Nephron (organoid): ENCODE results near the gene MT1H.
"Not testable (repeated sequence)": the region's sequence is repeated elsewhere in the genome, so short reads cannot be mapped to it uniquely, and the experiment has no call there.

Source experiments
- H3K27ac Mint-ChIP-seq, 3 experiments: 2 replicates each; pipeline ENCODE4 v1.8.0; 2020; ENCODE audit warnings: mixed read lengths in 3 of 3, mild to moderate bottlenecking in 2 of 3, moderate library complexity in 1 of 3
- H3K27me3 Mint-ChIP-seq: 2 replicates; pipeline ENCODE4 v1.8.0; 2021; ENCODE audit warnings: low read depth, mild to moderate bottlenecking, moderate library complexity, mixed read lengths
- H3K36me3 Mint-ChIP-seq: 2 replicates; pipeline ENCODE4 v1.8.0; 2020; ENCODE audit warnings: low read depth, mixed read lengths
- H3K4me1 Mint-ChIP-seq: 2 replicates; pipeline ENCODE4 v1.8.0; 2020; ENCODE audit warnings: mixed read lengths
- H3K4me3 Mint-ChIP-seq, 3 experiments: 2 replicates each; pipeline ENCODE4 v1.8.0; 2020; ENCODE audit warnings: mild to moderate bottlenecking in 3 of 3, mixed read lengths in 3 of 3, moderate library complexity in 2 of 3
- H3K9me3 Mint-ChIP-seq: 2 replicates; pipeline ENCODE4 v1.8.0; 2020; ENCODE audit warnings: mixed read lengths
- TF ChIP-seq, protein P1 (sequence below), 3 experiments: fragments of 200-600 bp; sonication (generic); IDR thresholded peaks; one replicate each; pipeline ENCODE4 v1.5.0; 2021; ENCODE audit warnings: antibody characterized with exemption in 3 of 3; ENCODE audit not compliant: unreplicated experiment in 3 of 3

Gene MT1H

DNA sequence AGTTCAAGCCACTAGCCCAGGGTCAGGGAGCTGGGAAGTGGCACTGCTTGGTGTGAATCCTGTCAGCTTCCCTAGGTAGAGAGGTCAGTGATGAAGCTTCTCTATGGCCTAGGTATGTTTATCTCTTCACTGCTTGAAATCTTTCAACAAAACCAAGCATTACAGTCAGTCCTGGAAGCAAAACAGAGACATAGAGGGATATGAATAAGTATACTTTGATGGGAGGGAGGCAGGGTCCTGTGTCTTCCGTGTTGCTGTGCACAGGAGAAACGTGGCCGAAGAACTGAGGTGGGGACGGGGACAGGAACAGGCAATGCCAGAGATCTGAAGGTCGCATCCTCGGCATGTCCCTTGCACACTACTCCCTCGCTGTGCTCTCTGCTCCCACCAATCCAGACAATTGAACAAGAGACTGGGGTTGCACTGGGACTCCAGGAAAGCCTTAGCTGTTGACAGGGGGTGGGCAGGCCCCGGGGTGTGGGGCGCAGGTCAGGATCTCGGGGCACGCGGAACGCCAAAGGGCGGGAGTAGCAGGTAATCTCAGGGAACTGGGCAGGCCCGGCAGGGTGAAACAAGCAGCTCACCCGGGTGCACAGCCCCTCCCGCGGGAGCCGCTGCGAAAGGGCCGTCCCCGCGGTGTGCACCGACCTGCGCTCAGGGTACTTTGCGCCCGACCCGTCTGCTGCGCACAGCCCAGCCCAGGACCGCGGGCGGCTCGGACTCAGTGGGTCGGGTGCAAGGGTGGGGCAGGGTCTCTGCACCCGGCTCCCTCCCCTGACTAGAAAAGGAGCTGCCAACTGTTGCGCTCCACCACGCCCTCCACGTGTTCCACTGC lies at the start of gene MT1H:
Gene MT1H, plus strand, starts transcription at position 810 of the 835 bp plus-strand sequence. CDS start 71 bp downstream, outside the sequence.
- Mint-ChIP-seq H3K4me3 (peak within 1 kb of the TSS; percentile 20 to 69 (median 68)), H3K36me3 (no peaks in the 10 kb centered on the region), H3K27me3 (peaks cover 100% of the 10 kb centered on the region), H3K9me3 (no peaks in the 10 kb centered on the region), H3K4me1 (peaks cover 10% of the 10 kb centered on the region), H3K27ac (peak within 1 kb of the TSS in 1 of 3 experiments; percentile 67)
- TF ChIP-seq, protein P1, sequence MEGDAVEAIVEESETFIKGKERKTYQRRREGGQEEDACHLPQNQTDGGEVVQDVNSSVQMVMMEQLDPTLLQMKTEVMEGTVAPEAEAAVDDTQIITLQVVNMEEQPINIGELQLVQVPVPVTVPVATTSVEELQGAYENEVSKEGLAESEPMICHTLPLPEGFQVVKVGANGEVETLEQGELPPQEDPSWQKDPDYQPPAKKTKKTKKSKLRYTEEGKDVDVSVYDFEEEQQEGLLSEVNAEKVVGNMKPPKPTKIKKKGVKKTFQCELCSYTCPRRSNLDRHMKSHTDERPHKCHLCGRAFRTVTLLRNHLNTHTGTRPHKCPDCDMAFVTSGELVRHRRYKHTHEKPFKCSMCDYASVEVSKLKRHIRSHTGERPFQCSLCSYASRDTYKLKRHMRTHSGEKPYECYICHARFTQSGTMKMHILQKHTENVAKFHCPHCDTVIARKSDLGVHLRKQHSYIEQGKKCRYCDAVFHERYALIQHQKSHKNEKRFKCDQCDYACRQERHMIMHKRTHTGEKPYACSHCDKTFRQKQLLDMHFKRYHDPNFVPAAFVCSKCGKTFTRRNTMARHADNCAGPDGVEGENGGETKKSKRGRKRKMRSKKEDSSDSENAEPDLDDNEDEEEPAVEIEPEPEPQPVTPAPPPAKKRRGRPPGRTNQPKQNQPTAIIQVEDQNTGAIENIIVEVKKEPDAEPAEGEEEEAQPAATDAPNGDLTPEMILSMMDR (IDR thresholded peaks at IDR 0.05; ENCODE audit: unreplicated experiment in 3 of 3), result no peak

DNA sequence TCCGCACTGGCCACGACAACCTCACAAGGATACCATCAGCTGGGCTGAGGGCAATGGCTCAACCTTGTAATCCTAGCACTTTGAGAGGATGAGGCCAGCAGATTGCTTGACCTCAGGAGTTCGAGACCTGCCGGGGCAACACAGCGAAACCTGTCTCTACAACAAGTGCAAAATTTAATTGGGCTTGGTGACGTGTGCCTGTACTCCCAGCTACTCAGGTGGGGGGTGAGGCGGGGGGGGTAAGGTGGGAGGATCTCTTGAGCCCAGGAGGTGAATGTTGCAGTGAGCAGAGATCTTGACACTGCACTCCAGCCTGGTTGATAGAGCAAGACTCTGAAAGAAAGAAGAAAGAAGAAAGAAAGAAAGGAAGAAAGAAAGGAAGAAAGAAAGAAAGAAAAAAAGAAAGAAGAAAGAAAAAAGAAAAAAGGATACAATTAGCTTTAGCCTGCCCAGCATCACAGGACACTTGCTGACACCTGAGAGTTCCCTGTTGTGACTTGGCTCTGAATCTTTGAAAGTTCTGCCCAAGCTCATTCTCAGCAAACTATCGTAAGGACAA lies 49.2 kb upstream of the MT1H start:
- Mint-ChIP-seq H3K36me3 (no peaks in the 10 kb centered on the region), H3K4me3 (no peak overlapping the region), H3K27ac (no peak overlapping the region), H3K27me3 (peaks cover 97% of the 10 kb centered on the region), H3K4me1 (peaks cover 5% of the 10 kb centered on the region), H3K9me3 (no peaks in the 10 kb centered on the region)
- TF ChIP-seq, protein P1 (IDR thresholded peaks at IDR 0.05; ENCODE audit: unreplicated experiment in 3 of 3), result no peak

DNA sequence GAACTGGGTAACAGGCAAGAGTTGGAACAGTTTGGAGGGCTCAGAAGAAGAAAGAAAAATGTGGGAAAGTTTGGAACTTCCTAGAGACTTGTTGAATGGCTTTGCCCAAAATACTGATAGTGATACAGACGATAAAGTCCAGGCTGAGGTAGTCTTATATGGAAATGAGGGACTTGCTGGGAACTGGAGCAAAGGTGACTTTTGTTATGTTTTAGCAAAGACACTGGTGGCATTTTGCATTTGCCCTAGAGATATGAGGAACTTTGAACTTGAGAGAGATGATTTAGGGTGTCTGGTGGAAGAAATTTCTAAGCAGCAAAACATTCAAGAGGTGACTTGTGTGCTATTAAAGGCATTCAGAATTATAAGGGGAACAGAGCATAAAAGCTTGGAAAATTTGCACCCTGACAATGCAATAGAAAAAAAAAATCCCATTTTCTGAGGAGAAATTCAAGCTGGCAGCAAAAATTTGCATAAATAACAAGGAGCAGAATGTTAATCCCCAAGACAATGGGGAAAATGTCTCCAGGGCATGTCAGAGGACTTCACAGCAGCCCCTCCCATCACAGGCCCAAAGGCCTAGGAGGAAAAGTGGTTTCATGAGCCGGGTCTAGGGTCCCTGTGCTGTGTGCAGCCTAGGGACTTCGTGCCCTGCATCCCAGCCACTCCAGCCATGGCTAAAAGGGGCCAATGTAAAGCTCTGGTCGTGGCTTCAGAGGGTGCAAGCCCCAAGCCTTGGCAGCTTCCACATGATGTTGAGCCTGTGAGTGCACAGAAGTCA lies 47.8 kb upstream of the MT1H start:
- Mint-ChIP-seq H3K27ac (peak overlapping the region in 1 of 3 experiments; percentile 30), H3K4me1 (peaks cover 10% of the 10 kb centered on the region), H3K27me3 (peaks cover 98% of the 10 kb centered on the region), H3K4me3 (peak overlapping the region in 2 of 3 experiments; percentile 14 to 28)
- H3K36me3 Mint-ChIP-seq, H3K9me3 Mint-ChIP-seq: not testable (repeated sequence)

DNA sequence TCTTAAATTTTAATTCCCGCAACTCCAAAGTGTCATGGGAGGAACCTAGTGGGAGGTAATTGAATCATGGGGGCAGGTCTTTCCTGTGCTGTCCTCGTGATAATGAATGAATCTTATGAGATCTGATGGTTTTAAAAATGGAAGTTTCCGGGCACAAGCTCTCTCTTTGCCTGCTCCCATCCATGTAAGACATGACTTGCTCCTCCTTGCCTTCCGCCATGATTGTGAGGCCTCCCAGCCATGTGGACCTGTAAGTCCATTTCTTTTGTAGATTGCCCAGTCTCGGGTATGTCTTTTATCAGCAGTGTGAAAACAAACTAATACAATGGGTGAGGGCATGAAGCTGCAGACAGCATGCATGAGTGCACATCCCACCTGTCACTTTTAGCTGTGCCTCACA lies 46.4 kb upstream of the MT1H start:
- H3K4me3 Mint-ChIP-seq, H3K9me3 Mint-ChIP-seq, H3K36me3 Mint-ChIP-seq, H3K4me1 Mint-ChIP-seq, H3K27ac Mint-ChIP-seq: not testable (repeated sequence)
- H3K27me3 Mint-ChIP-seq, result peaks cover 94% of the 10 kb centered on the region

DNA sequence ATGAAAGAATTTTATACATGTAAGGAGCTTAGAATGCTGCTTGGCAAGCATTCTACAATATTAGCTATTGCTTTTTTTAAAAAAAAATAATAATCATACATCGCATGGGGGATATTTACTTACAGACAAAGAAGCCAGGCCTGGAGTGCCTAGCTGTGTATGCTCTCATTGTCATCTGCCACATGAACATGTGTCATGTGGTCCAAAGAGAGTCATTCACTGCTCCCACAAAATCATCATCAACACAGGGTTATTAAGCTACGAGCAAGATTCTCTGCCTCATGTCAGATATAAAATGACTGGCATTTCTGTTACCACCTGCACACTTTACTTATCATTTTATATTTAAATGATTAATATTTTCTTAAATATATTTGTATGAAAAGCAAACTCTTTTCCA lies 46.0 kb upstream of the MT1H start:
- Mint-ChIP-seq H3K27ac (no peak overlapping the region), H3K36me3 (no peaks in the 10 kb centered on the region), H3K4me3 (no peak overlapping the region), H3K9me3 (no peaks in the 10 kb centered on the region), H3K4me1 (peaks cover 5% of the 10 kb centered on the region), H3K27me3 (peaks cover 94% of the 10 kb centered on the region)
- TF ChIP-seq, protein P1 (IDR thresholded peaks at IDR 0.05; ENCODE audit: unreplicated experiment in 3 of 3), result no peak

DNA sequence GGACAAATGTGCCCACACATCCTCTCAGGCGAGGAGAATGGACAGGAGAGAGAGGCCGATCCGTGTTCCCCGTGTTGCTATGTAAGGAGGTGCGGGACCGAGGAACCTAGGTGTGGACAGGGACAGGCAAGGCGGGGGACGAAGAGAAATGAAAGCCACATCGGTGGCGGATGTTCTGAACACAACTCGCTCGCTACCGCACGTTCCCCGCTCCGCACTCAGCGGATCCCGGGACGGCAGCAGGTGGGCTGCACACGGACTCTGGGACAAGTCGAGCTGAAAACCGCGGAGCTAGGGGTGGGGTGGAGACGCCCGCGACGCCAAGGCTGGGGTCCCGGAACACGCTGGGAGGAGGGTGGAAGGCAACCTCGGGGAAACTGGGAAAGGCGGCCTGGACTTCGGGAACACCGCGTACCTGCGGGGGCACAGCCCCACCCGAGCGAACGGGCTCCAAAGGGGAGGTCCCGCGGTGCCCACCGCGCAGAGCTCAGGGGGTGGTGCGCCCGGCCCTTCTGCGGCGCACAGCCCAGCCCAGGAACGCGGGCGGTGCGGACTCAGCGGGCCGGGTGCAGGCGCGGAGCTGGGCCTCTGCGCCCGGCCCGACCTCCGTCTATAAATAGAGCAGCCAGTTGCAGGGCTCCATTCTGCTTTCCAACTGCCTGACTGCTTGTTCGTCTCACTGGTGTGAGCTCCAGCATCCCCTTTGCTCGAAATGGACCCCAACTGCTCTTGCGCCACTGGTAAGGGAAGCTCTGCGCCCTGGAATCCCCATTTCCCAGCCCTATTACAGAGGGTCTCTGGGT lies 44.3 kb upstream of the MT1H start, which contains the start of gene MT1E:
Gene MT1E, plus strand, starts transcription at position 642 of the 803 bp plus-strand sequence. Its CDS starts 71 bp downstream, at position 713.
- TF ChIP-seq, protein P1 (IDR thresholded peaks at IDR 0.05; ENCODE audit: unreplicated experiment in 3 of 3), result no peak
- peaks cover 94% of the 10 kb centered on the region for H3K27me3 Mint-ChIP-seq
- H3K4me3 Mint-ChIP-seq, result peak within 1 kb of the TSS; percentile 87 to 93 (median 89)
- H3K4me1 Mint-ChIP-seq, result peaks cover 5% of the 10 kb centered on the region
- no peaks in the 10 kb centered on the region for H3K36me3 Mint-ChIP-seq
- no peaks in the 10 kb centered on the region for H3K9me3 Mint-ChIP-seq
- peak within 1 kb of the TSS; percentile 13 to 92 (median 83) for H3K27ac Mint-ChIP-seq
